ENCODE data around the gene UQCR10.
A peak's percentile ranks its signal among the peaks of the same experiment; 100 is the strongest.

UQCR10 gene
- total RNA-seq = 26.2 to 111 (median 66.4) reads per million in 17 experiments

- DNase-seq = peak; percentile 95 to 97 (median 96)
Observed at GRCh38 chr22:29767171-29768051, at the start of gene UQCR10. Gene UQCR10, plus strand, starts transcription at chr22:29767369. Its CDS starts 30 bp downstream, at chr22:29767399.

DNA sequence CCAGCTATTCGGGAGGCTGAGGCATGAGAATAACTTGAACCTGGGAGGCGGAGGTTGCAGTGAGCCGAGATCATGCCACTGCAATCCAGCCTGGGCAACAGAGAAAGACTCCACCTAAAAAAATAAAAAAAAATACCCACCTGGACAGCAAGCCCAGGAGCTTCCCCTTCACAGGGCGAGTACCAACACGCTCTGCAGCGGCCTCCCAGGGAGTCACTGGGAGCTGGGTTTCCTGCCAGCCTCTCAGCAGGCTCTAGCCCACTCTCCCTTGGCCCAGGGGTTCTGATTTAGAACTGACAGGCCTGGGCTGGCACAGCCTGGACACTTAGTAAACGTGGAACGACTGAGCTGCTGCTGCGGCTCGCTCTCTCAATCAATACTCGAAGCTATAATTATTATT is 49.4 kb upstream of the UQCR10 start:
- no peak for DNase-seq

GRCh38 chr22:29718949-29719898 is 47.9 kb upstream of the UQCR10 start:
- no peak for DNase-seq

DNA sequence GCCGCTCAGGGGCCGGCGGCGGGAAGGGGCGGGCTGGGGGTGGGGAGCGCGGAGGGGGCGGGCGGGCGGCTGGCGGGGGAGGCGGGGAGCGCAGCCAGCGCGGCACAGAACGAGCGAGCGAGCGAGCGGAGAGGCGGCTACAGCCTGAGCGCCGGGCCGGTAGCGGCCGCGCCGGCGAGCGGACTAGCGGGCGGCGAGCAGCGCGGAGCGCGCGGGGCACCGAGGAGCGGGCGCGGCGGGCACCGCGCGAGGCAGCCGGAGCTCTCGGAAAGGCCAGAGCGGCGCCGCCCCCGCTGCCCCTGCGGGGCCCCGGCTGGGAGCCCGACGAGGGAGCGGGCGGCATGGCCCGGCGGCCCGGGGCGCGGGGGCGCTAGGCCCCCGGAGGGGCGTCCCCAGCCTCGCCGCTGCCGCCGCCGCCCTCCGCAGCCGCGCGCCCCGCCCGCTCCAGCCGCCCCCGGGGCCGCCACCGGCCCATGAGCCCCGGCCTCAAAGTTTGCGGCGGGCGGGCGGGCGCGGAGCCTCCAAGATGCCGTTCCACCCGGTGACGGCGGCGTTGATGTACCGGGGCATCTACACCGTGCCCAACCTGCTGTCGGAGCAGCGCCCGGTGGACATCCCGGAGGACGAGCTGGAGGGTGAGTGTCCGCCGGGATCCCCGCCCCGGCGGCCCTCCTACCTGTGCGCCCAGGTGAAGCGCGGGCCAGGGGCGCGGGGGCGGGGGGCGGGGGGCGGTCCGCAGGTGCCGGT is 47.1 kb upstream of the UQCR10 start, which contains the start of gene CABP7:
Gene CABP7 (plus strand): TSS at position 105 of the 747 bp plus-strand sequence. CDS start 422 bp downstream, at position 527.
- peak in 2 of 4 experiments; percentile 25 to 50 for DNase-seq

- DNase-seq = no peak
Observed at GRCh38 chr22:29720811-29721323, 46.3 kb upstream of the UQCR10 start.

DNA sequence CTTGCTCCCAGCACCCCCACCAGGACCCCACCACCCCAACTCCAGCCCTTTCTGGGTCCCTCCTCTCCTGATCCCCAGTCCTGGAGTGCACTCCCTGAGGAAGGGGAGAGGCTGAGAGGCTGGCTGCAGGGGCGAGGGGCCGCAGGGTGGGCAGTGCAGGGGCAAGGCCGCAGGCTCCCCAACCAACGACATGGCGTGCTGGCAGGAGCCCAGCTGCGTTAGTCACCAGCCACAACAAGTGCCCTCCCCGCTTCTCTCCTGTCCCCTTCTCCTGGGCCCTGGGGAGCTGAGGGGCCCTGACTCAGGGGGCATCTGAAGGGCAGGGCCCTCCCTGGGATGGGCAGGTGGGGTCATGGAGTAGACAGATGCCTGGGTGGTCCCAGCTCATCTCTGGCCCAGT is 45.0 kb upstream of the UQCR10 start:
- DNase-seq = no peak

DNA sequence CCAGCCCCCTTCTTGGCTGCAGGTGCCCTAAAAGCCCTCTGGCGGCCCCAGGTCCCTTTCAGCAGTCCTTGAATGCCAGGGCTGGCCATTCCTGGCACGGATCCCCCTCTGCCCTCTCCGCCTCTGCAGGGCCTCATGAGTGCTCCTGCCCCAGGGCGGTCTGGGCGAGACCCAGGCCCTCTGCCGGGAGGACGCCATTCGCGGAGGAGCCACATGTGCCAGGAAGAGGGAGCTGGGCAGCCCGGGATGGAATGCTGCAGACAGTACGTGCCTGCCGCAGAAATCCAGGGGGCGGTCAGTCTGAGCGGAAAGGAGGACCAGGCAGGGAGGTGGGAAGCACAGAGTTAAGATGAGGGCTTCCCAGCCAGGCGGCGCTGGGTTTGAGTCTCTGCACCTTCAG is 44.6 kb upstream of the UQCR10 start:
- no peak for DNase-seq

DNA sequence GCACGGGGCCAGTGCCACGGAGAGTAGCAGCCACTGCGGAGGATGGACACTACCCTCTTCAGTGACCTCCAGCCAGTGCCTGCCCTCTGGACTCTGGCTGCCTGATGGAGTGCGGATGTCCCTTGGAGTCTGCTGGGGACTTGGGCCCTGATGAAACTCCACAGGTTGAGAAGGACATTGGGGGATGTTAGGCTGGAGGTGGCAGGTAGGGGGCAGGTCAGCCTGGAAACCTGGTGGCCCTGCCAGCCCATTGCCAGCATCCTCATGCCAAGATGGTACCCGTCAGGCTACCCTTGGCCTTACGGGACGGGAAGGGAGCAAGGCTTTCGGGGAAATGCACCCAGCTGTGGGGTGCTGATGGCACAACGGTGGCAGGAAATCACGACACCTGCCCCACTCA is 43.4 kb upstream of the UQCR10 start:
- no peak for DNase-seq

DNA sequence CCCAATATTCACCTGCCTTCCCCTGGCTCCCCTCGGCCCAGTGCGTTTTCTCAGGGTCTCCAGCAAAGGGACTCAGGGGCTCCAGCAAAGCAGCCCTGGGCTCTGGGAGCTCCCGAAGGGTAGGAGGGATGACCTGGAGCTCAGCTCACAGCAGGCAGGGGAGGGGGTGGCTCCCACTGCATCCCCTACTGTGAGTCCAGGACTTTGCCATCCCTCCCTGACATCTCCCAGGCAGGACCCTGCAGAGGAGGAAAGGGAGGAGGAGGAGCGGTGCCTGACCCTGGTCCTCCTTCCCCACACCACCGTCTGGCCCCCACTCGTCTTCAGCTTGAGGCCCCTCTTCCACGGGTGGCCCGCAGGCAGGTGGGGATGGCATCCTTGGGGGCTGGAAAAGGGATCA is 42.3 kb upstream of the UQCR10 start:
- no peak for DNase-seq

- no peak for DNase-seq
Observed at GRCh38 chr22:29726106-29726505, 41.1 kb upstream of the UQCR10 start.

GRCh38 chr22:29726512-29727130 is 40.5 kb upstream of the UQCR10 start:
- DNase-seq = no peak

DNA sequence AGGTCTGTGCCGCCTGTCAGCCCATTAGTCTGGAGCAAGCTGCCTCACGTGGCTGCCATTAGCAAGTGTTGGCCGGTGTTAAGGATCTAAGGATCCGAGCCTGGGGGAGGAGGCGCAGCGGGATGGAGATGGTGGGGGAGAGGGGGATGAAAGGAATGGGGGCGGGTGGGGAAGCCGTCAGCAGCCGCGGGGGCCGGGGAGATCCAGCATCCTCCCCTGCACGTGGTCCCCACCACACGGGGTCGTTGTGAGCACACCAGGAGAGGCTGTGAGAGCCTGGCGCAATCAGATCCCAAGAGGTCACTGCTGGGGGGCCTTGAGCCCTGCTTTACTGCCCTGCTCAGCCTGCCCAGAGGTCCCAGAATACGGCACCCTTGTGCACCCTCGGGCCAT is 40.0 kb upstream of the UQCR10 start:
- DNase-seq = peak in 3 of 4 experiments; percentile 25 to 56 (median 40)

- no peak for DNase-seq
Observed at GRCh38 chr22:29729161-29729560, 38.0 kb upstream of the UQCR10 start.

GRCh38 chr22:29731058-29731850 is 35.9 kb upstream of the UQCR10 start:
- no peak for DNase-seq

- DNase-seq = no peak
Observed at GRCh38 chr22:29732883-29733282, 34.3 kb upstream of the UQCR10 start.

DNA sequence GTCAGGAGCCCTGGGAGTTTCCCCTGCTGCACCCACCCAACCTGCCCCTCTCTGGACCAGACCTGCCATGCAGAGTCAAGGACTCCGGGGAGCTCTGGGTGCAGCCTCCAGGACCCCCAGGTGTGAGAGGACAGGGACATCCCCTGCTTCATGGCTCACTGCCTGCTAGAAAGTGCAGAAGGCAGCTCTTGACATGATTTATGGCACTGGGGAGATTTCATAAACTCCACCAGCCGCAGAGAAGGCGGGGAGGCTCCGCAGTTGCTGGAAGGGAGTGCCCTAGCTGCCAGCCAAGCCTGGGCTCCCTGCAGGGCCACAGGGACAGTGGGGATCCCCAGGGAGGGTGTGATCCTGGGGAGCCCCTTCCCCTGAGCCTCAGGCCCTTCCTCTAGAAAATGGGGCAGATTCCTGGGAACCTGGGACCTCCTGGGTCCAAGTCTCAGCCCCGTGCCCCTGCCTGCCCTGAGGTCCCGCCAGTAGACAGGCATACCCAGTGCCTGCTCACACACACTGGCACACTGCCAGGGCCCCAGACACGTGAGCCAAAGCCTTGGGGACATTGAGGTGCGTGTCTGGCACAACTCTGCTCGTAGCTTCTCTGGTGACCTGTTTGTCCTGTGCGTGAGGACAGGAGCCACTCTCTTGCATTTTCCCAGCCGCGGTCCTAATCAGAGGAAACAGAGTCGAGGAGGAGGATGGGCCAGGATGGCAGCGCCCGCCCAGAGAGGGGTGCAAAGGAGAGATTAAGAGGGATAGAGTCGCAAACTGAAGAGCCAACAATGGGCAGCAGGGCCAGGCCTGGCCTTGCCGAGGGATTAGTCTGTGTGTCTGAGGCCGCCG is 33.6 kb upstream of the UQCR10 start:
- no peak for DNase-seq

GRCh38 chr22:29734406-29734805 is 32.8 kb upstream of the UQCR10 start:
- no peak for DNase-seq

DNA sequence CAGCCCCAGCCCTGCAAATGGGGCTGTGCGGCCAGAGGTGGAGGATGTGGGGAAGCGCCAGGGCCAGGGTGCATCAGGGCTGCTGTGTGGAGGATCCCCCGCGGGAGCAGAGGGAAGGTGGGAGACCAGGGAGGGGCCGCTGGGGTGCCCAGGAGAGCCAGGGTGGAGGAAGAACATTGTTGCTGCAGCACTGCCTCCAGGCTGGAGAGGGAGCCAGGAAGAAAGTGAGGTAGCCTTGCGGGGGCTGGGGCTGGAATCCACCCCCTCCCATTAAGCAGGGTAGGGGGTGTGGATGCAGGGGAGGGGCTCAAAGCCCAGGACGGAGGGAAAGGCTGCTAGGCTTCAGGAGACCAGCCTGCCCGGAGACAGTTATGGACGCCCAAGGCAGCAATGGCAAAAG is 32.3 kb upstream of the UQCR10 start:
- DNase-seq = no peak

GRCh38 chr22:29735416-29735815 is 31.8 kb upstream of the UQCR10 start:
- DNase-seq = no peak
